Activated T-helper 9 cell treated with anti-CD3 and anti-CD28 coated beads, Interleukin-2, amount 50 U/mL, for 16 hours (primary cell): ENCODE data around the gene SAP130.

Source experiments
- DNase-seq: peaks from one replicate; pipeline ENCODE4 v3.0.0-alpha.2; 2020; ENCODE audit warnings: low read depth

The SAP130 gene

DNA sequence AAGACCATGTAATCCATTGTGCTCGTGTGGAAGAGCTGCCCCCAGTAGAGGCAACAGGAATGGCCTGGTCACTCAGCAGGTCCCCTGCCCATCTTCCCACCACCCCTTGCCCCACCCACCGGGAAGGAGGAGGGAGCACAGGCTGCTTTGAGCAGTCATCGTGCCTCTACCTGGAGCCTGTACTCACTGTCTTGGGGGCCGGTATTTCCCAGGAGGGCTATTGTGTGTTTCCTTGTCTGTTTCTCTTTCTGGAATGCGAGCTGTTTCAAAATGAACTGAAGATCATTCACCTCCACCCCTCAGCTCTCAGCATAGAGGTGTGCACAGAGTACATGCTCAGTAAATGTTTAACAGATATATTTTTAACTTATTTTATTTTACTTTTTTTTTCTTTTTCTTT lies 134.4 kb downstream of the SAP130 start:
- no peak for DNase-seq

DNA sequence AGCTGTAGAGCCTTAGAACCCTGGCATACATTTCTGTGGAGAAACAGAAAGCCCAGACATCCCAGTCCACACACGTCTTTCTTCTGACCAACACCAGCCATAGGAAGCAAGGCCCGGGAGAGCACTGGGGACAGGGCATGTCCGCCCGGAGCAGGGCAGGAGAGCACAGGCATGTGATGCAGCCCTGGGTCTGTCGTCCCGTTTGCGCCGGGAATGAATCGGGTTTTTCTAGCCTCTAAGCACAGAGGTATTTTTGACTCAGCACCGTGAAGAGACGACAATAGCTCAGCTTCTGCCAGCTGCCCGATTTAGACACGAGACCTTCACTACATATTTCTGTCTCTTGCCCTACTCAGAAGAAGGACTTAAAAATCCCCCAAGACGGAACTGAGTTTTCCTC lies 134.8 kb downstream of the SAP130 start:
- no peak for DNase-seq

DNA sequence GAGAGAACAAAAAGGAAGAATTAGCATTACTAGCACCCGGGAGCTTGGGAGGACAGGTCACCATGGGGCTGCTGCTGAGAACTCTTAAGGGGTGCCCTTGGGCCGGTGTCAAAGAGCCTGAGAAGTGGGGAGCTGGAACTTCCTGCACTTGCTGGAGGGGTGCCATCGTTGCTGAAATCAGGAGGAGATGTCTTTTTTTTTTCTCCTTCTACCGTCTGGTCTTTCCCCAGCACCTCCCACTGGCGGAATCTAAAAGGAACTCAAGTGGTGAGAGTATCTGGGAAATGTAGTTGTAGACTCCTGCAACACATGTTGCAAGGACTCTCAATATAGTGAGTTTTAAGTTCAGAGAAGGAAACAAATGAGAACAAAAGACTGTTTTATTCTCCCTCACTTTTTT lies 136.0 kb downstream of the SAP130 start:
- no peak for DNase-seq
